Measurements from ENCODE around the gene CACNA1F.

CACNA1F gene

GRCh38 chrX:49256268-49256995, 23.3 kb upstream of the CACNA1F start:
- Histone ChIP-seq H3K27me3 (ENCODE audit: control insufficient read depth, insufficient read depth, low read length) (no peaks in the 10 kb centered on the region), H3K36me3 (ENCODE audit: control insufficient read depth, insufficient read depth, low read length) (no peaks in the 10 kb centered on the region), H3K9ac (ENCODE audit: low read length) (no peak overlapping the region), H3K4me3 (ENCODE audit: low read length) (no peak overlapping the region), H3K9me3 (ENCODE audit: control insufficient read depth, low read length) (no peaks in the 10 kb centered on the region), H3K4me1 (ENCODE audit: control insufficient read depth, insufficient read depth, low read length) (no peaks in the 10 kb centered on the region)

DNA sequence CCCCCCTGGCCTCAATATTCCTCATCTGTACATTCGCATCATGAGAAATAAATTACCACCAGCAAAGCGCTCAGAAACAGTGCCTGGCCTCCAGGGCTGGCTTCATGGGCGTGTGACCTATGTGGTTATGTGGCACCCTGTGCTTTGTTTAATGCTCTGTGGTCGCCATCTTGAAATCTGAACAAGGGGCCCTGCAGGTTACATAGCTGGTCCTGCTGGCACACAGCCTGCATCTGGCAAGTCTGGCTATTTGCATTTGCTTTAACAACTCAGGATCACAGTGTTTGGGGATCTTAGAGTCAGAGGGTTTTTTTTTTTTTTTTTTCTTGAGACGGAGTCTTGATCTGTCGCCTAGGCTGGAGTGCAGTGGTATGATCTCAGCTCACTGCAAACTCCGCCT, 21.5 kb upstream of the CACNA1F start:
- H3K9ac ChIP-seq (ENCODE audit: low read length), result no peak overlapping the region
- no peaks in the 10 kb centered on the region for H3K27me3 ChIP-seq (ENCODE audit: control insufficient read depth, insufficient read depth, low read length)
- H3K9me3 ChIP-seq (ENCODE audit: control insufficient read depth, low read length), result no peaks in the 10 kb centered on the region
- no peak overlapping the region for H3K4me3 ChIP-seq (ENCODE audit: low read length)
- H3K4me1 ChIP-seq (ENCODE audit: control insufficient read depth, insufficient read depth, low read length), result no peaks in the 10 kb centered on the region
- H3K36me3 ChIP-seq (ENCODE audit: control insufficient read depth, insufficient read depth, low read length), result no peaks in the 10 kb centered on the region

DNA sequence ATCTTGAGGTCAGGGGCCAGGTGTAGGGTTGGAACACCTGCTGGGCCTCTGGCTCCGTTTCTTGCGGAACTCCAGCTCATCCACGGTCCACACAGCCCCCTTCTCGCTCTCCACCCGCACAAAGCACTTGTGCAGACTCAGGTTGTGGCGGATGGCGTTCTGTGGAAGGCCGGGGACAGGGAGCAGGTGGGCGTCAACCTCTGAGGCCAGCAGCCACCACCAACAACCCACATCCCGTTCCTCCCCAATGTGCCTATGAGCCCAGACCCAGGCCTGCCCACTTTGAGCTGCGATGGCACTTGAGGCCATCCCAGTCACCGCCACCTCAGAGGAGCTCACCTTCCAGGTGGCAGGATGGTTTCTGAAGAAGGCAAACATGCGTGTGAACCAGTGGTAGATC, 18.2 kb upstream of the CACNA1F start:
- no peaks in the 10 kb centered on the region for H3K9me3 ChIP-seq (ENCODE audit: control insufficient read depth, low read length)

DNA sequence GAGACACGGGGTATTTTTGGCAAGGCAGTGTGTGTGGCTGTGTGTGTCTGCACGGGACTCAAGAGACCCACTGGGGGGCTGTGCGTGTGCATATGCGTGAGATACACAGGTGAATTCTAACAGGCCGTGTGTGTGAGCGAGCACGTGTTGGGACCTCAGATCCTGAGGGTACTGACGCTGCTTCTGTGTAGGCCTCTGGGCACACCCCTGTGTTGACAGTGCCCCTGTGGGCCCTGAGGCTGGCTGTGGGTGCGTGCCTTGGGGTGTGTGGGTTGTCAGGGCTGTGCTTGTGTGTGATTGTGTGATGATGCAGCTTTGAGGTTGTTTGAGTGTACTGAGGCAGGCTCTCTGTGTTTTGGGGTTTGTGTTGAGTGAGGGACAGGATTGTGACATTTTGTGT, 17.4 kb upstream of the CACNA1F start:
- H3K9ac ChIP-seq (ENCODE audit: low read length), result no peak overlapping the region
- H3K36me3 ChIP-seq (ENCODE audit: control insufficient read depth, insufficient read depth, low read length), result no peaks in the 10 kb centered on the region
- H3K4me1 ChIP-seq (ENCODE audit: control insufficient read depth, insufficient read depth, low read length), result no peaks in the 10 kb centered on the region
- H3K4me3 ChIP-seq (ENCODE audit: low read length), result no peak overlapping the region
- no peaks in the 10 kb centered on the region for H3K27me3 ChIP-seq (ENCODE audit: control insufficient read depth, insufficient read depth, low read length)
- no peaks in the 10 kb centered on the region for H3K9me3 ChIP-seq (ENCODE audit: control insufficient read depth, low read length)

More for the DNA sequence above, 18.2 kb upstream of the CACNA1F start:
- no peak overlapping the region for H3K4me3 ChIP-seq (ENCODE audit: low read length)
- H3K27me3 ChIP-seq (ENCODE audit: control insufficient read depth, insufficient read depth, low read length), result no peaks in the 10 kb centered on the region
- no peaks in the 10 kb centered on the region for H3K36me3 ChIP-seq (ENCODE audit: control insufficient read depth, insufficient read depth, low read length)
- no peaks in the 10 kb centered on the region for H3K4me1 ChIP-seq (ENCODE audit: control insufficient read depth, insufficient read depth, low read length)
- H3K9ac ChIP-seq (ENCODE audit: low read length), result no peak overlapping the region

DNA sequence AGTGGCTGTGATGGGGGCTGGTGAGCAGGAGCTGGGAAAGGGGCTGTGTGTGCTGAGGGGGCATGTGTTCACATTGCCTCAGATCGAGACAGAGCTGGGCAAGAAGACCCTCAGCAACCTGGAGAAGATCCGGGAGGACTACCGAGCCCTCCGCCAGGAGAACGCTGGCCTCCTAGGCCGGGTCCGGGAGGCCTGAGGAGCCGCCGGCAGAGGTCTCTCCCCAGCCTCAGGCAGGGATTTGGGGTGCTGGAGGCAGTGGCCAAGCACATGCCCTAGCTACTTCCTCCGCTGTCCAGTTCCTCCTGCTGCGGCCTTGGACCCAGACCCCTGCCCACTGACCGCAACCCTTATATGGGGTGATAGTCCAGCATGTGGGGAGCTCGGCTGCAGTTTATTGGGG, 16.9 kb upstream of the CACNA1F start:
- Histone ChIP-seq H3K9ac (ENCODE audit: low read length) (no peak overlapping the region), H3K36me3 (ENCODE audit: control insufficient read depth, insufficient read depth, low read length) (no peaks in the 10 kb centered on the region), H3K27me3 (ENCODE audit: control insufficient read depth, insufficient read depth, low read length) (no peaks in the 10 kb centered on the region), H3K9me3 (ENCODE audit: control insufficient read depth, low read length) (no peaks in the 10 kb centered on the region), H3K4me3 (ENCODE audit: low read length) (no peak overlapping the region), H3K4me1 (ENCODE audit: control insufficient read depth, insufficient read depth, low read length) (no peaks in the 10 kb centered on the region)

- no peak overlapping the region for H3K9ac ChIP-seq (ENCODE audit: low read length)
- H3K9me3 ChIP-seq (ENCODE audit: control insufficient read depth, low read length), result no peaks in the 10 kb centered on the region
- no peak overlapping the region for H3K4me3 ChIP-seq (ENCODE audit: low read length)
- no peaks in the 10 kb centered on the region for H3K27me3 ChIP-seq (ENCODE audit: control insufficient read depth, insufficient read depth, low read length)
- H3K36me3 ChIP-seq (ENCODE audit: control insufficient read depth, insufficient read depth, low read length), result no peaks in the 10 kb centered on the region
- H3K4me1 ChIP-seq (ENCODE audit: control insufficient read depth, insufficient read depth, low read length), result no peaks in the 10 kb centered on the region
These were observed 16.5 kb upstream of the CACNA1F start for GRCh38 chrX:49249616-49250015.

DNA sequence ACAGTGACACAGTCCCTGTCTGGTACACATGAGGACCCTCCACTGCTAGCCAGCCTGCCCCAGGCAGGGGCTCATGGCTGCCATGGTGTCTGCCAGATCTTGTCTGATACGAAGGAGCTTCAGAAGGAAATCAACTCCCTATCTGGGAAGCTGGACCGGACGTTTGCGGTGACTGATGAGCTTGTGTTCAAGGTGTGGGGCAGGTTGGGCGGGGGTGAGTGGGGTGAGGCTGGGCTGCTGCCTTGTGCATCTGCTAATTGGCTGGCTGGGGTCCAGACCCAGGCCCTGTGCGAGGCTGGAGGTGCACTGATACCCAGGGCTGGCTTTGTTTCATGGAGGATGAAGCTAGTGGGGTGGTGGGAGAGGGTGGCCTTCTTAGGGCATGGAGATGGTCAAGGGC, 15.9 kb upstream of the CACNA1F start:
- H3K36me3 ChIP-seq (ENCODE audit: control insufficient read depth, insufficient read depth, low read length), result no peaks in the 10 kb centered on the region
- no peaks in the 10 kb centered on the region for H3K4me1 ChIP-seq (ENCODE audit: control insufficient read depth, insufficient read depth, low read length)
- H3K9ac ChIP-seq (ENCODE audit: low read length), result no peak overlapping the region
- no peak overlapping the region for H3K4me3 ChIP-seq (ENCODE audit: low read length)
- no peaks in the 10 kb centered on the region for H3K9me3 ChIP-seq (ENCODE audit: control insufficient read depth, low read length)
- H3K27me3 ChIP-seq (ENCODE audit: control insufficient read depth, insufficient read depth, low read length), result no peaks in the 10 kb centered on the region

- Histone ChIP-seq H3K9me3 (ENCODE audit: control insufficient read depth, low read length) (no peaks in the 10 kb centered on the region), H3K27me3 (ENCODE audit: control insufficient read depth, insufficient read depth, low read length) (no peaks in the 10 kb centered on the region), H3K36me3 (ENCODE audit: control insufficient read depth, insufficient read depth, low read length) (no peaks in the 10 kb centered on the region), H3K4me1 (ENCODE audit: control insufficient read depth, insufficient read depth, low read length) (no peaks in the 10 kb centered on the region), H3K4me3 (ENCODE audit: low read length) (no peak overlapping the region), H3K9ac (ENCODE audit: low read length) (no peak overlapping the region)
These were observed 15.0 kb upstream of the CACNA1F start for GRCh38 chrX:49247916-49248811.

DNA sequence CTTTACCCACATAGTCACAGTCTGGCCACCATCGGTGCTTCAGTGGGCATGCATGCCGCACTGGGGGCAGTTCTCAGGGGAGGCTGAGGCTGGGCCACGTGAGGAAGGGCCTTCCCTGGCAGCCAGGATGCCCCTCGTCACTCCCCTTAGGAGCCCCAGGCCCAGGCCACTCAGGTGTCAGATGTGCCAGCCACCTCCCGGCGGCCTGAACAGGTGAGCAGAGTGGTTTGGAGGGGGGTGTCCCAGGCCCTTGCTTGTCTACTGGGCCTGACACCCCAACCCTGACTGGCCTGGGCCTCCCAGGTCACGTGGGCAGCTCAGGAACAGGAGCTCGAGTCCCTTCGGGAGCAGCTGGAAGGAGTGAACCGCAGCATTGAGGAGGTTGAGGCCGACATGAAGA, 14.2 kb upstream of the CACNA1F start:
- H3K4me3 ChIP-seq (ENCODE audit: low read length), result no peak overlapping the region
- no peaks in the 10 kb centered on the region for H3K36me3 ChIP-seq (ENCODE audit: control insufficient read depth, insufficient read depth, low read length)
- no peaks in the 10 kb centered on the region for H3K27me3 ChIP-seq (ENCODE audit: control insufficient read depth, insufficient read depth, low read length)

GRCh38 chrX:49246541-49246940, 13.4 kb upstream of the CACNA1F start:
- Histone ChIP-seq H3K4me3 (ENCODE audit: low read length) (no peak overlapping the region), H3K9ac (ENCODE audit: low read length) (no peak overlapping the region), H3K4me1 (ENCODE audit: control insufficient read depth, insufficient read depth, low read length) (no peaks in the 10 kb centered on the region), H3K27me3 (ENCODE audit: control insufficient read depth, insufficient read depth, low read length) (no peaks in the 10 kb centered on the region), H3K36me3 (ENCODE audit: control insufficient read depth, insufficient read depth, low read length) (no peaks in the 10 kb centered on the region), H3K9me3 (ENCODE audit: control insufficient read depth, low read length) (no peaks in the 10 kb centered on the region)

More for the DNA sequence above, 14.2 kb upstream of the CACNA1F start:
- no peaks in the 10 kb centered on the region for H3K4me1 ChIP-seq (ENCODE audit: control insufficient read depth, insufficient read depth, low read length)
- H3K9me3 ChIP-seq (ENCODE audit: control insufficient read depth, low read length), result no peaks in the 10 kb centered on the region
- no peak overlapping the region for H3K9ac ChIP-seq (ENCODE audit: low read length)

DNA sequence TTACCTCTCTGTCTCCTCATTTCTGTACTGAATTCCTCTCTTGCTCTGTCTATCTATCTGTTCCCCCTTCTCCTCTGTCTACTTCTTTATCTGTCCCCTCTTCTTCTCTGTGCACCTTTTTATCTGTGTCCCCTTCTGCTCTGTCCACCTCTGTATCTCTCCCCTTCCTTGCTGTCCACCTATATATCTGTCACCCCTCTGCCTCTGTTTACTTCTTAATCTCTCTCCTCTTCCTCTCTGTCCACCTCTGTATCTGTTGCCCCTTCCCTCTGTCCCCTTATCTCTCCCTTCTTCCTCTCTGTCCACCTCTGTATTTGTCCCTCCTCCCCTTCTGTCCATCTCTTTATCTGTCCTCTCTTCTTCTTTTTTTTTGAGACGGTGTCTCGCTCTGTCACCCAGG, 11.1 kb upstream of the CACNA1F start:
- H3K36me3 ChIP-seq (ENCODE audit: control insufficient read depth, insufficient read depth, low read length), result no peaks in the 10 kb centered on the region

DNA sequence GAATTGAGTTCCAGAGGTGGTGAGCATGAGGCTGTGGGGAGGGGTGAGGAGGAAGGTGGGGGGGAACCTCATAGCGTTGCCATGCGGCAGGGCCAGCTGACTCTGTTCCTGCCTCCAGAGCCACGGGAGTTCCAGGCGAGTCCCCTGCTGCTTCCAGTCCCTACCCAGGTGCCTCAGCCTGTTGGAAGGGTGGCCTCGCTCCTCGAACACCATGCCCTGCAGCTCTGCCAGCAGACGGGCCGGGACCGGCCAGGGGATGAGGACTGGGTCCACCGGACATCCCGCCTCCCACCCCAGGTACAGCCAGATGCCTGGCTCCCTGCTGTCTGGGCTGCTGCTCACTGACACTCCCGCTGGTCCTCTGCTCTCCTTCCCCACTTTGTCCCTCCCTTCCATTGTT, 10.0 kb upstream of the CACNA1F start:
- Histone ChIP-seq H3K27me3 (ENCODE audit: control insufficient read depth, insufficient read depth, low read length) (no peaks in the 10 kb centered on the region), H3K4me1 (ENCODE audit: control insufficient read depth, insufficient read depth, low read length) (no peaks in the 10 kb centered on the region), H3K9ac (ENCODE audit: low read length) (no peak overlapping the region), H3K9me3 (ENCODE audit: control insufficient read depth, low read length) (no peaks in the 10 kb centered on the region), H3K4me3 (ENCODE audit: low read length) (no peak overlapping the region), H3K36me3 (ENCODE audit: control insufficient read depth, insufficient read depth, low read length) (no peaks in the 10 kb centered on the region)

More for the DNA sequence above, 11.1 kb upstream of the CACNA1F start:
- Histone ChIP-seq H3K4me3 (ENCODE audit: low read length) (no peak overlapping the region), H3K9ac (ENCODE audit: low read length) (no peak overlapping the region), H3K27me3 (ENCODE audit: control insufficient read depth, insufficient read depth, low read length) (no peaks in the 10 kb centered on the region), H3K9me3 (ENCODE audit: control insufficient read depth, low read length) (no peaks in the 10 kb centered on the region), H3K4me1 (ENCODE audit: control insufficient read depth, insufficient read depth, low read length) (no peaks in the 10 kb centered on the region)

Measured in mucosa of stomach (tissue), 1 donor.